Activated CD4-positive, alpha-beta memory T cell treated with anti-CD3 and anti-CD28 coated beads for 36 hours (primary cell): ENCODE data around the gene RPS6KA2. TPM values are rescaled to one million over a fixed set of nuclear protein-coding genes. Genes with fewer than 3 reads are reported as not detected.

ENCODE experiments used
- CTCF ChIA-PET: fragments of 350-600 bp; sonication (Branson Sonifier 250); formaldehyde crosslinking; loops from one replicate; lab custom pipeline; 2021; ENCODE audit warnings: antibody characterized with exemption, inconsistent platforms; lab: Charles Lee
- POLR2A ChIA-PET: fragments of 350-600 bp; sonication (Branson Sonifier 250); formaldehyde crosslinking; loops from one replicate; lab custom pipeline; 2021; ENCODE audit warnings: antibody characterized with exemption; lab: Charles Lee
- DNase-seq: peaks from one replicate; pipeline ENCODE4 v3.0.0-alpha.2; 2020
- H3K27ac Mint-ChIP-seq: one replicate; pipeline ENCODE4 v1.8.0; 2021; ENCODE audit warnings: mixed read lengths
- H3K27me3 Mint-ChIP-seq: one replicate; pipeline ENCODE4 v1.8.0; 2021; ENCODE audit warnings: mixed read lengths
- H3K36me3 Mint-ChIP-seq: one replicate; pipeline ENCODE4 v1.8.0; 2021; ENCODE audit warnings: mixed read lengths
- H3K4me1 Mint-ChIP-seq: one replicate; pipeline ENCODE4 v1.8.0; 2021; ENCODE audit warnings: low read depth, mixed read lengths
- H3K4me3 Mint-ChIP-seq: one replicate; pipeline ENCODE4 v1.8.0; 2021; ENCODE audit warnings: mild to moderate bottlenecking, mixed read lengths
- H3K9me3 Mint-ChIP-seq: one replicate; pipeline ENCODE4 v1.8.0; 2021; ENCODE audit warnings: mixed read lengths
- intact Hi-C: fragments of 100-400 bp; cut with micrococcal nuclease; formaldehyde crosslinking; loops from one replicate; pipeline ENCODE4 v1.15.1; 2023
- total RNA-seq, 2 experiments: library from RNA; stranded (reverse); gene quantifications; one replicate each; pipeline ENCODE4 v1.2.3, GENCODE V29; 2021

RPS6KA2 gene
- total RNA-seq, 2 experiments from 2014 or later = 7.7 to 7.9 TPM

- no peaks in the 10 kb centered on the region for H3K36me3 Mint-ChIP-seq
- ChIA-PET CTCF (no interaction called here), POLR2A (no interaction called here)
- H3K4me1 Mint-ChIP-seq = no peaks in the 10 kb centered on the region
- no peak for DNase-seq
- no peak overlapping the region for H3K27ac Mint-ChIP-seq
- H3K27me3 Mint-ChIP-seq = no peaks in the 10 kb centered on the region
- intact Hi-C loops = no loop called here
- no peak overlapping the region for H3K4me3 Mint-ChIP-seq
- H3K9me3 Mint-ChIP-seq = no peaks in the 10 kb centered on the region
Measured at GRCh38 chr6:166469426-166469961, 157.6 kb downstream of the RPS6KA2 start.

- ChIA-PET POLR2A (no interaction called here), CTCF (no interaction called here)
- intact Hi-C loops = no loop called here
- no peaks in the 10 kb centered on the region for H3K36me3 Mint-ChIP-seq
- H3K27ac Mint-ChIP-seq = no peak overlapping the region
- no peaks in the 10 kb centered on the region for H3K4me1 Mint-ChIP-seq
- DNase-seq = no peak
- H3K4me3 Mint-ChIP-seq = no peak overlapping the region
- no peaks in the 10 kb centered on the region for H3K27me3 Mint-ChIP-seq
- H3K9me3 Mint-ChIP-seq = no peaks in the 10 kb centered on the region
Measured at GRCh38 chr6:166467436-166468000, 159.5 kb downstream of the RPS6KA2 start.

- H3K4me3 Mint-ChIP-seq = no peak overlapping the region
- intact Hi-C loops = no loop called here
- H3K4me1 Mint-ChIP-seq = no peaks in the 10 kb centered on the region
- ChIA-PET CTCF (no interaction called here), POLR2A (no interaction called here)
- no peak for DNase-seq
- H3K36me3 Mint-ChIP-seq = no peaks in the 10 kb centered on the region
- no peaks in the 10 kb centered on the region for H3K9me3 Mint-ChIP-seq
- H3K27me3 Mint-ChIP-seq = no peaks in the 10 kb centered on the region
- no peak overlapping the region for H3K27ac Mint-ChIP-seq
Measured at GRCh38 chr6:166466178-166467122, 160.6 kb downstream of the RPS6KA2 start.

- Mint-ChIP-seq H3K27me3 (no peaks in the 10 kb centered on the region), H3K36me3 (no peaks in the 10 kb centered on the region), H3K27ac (no peak overlapping the region), H3K9me3 (no peaks in the 10 kb centered on the region), H3K4me3 (no peak overlapping the region), H3K4me1 (no peaks in the 10 kb centered on the region)
- ChIA-PET CTCF (no interaction called here), POLR2A (no interaction called here)
- DNase-seq = no peak
- intact Hi-C loops = no loop called here
Measured at GRCh38 chr6:166465671-166466087, 161.4 kb downstream of the RPS6KA2 start.

GRCh38 chr6:166465003-166465399 is 162.1 kb downstream of the RPS6KA2 start:
- Mint-ChIP-seq H3K4me1 (no peaks in the 10 kb centered on the region), H3K36me3 (no peaks in the 10 kb centered on the region), H3K9me3 (no peaks in the 10 kb centered on the region), H3K27me3 (no peaks in the 10 kb centered on the region), H3K4me3 (no peak overlapping the region), H3K27ac (no peak overlapping the region)
- DNase-seq = no peak
- ChIA-PET CTCF (no interaction called here), POLR2A (no interaction called here)
- intact Hi-C loops = no loop called here

GRCh38 chr6:166464068-166465002 is 162.7 kb downstream of the RPS6KA2 start:
- intact Hi-C loops = no loop called here
- H3K4me3 Mint-ChIP-seq = no peak overlapping the region
- POLR2A ChIA-PET = no interaction called here

GRCh38 chr6:166463359-166464067 is 163.5 kb downstream of the RPS6KA2 start:
- no peaks in the 10 kb centered on the region for H3K9me3 Mint-ChIP-seq
- no peak for DNase-seq
- no peak overlapping the region for H3K4me3 Mint-ChIP-seq
- POLR2A ChIA-PET = no interaction called here
- no peaks in the 10 kb centered on the region for H3K36me3 Mint-ChIP-seq
- CTCF ChIA-PET = no interaction called here
- H3K27ac Mint-ChIP-seq = no peak overlapping the region
- no peaks in the 10 kb centered on the region for H3K27me3 Mint-ChIP-seq
- no peaks in the 10 kb centered on the region for H3K4me1 Mint-ChIP-seq
- intact Hi-C loops = no loop called here

More at GRCh38 chr6:166464068-166465002, 162.7 kb downstream of the RPS6KA2 start:
- H3K4me1 Mint-ChIP-seq = no peaks in the 10 kb centered on the region
- no peaks in the 10 kb centered on the region for H3K36me3 Mint-ChIP-seq
- no peak overlapping the region for H3K27ac Mint-ChIP-seq
- no peaks in the 10 kb centered on the region for H3K27me3 Mint-ChIP-seq
- H3K9me3 Mint-ChIP-seq = no peaks in the 10 kb centered on the region
- DNase-seq = no peak
- CTCF ChIA-PET = no interaction called here

GRCh38 chr6:166462461-166463135 is 164.5 kb downstream of the RPS6KA2 start:
- intact Hi-C loops = no loop called here
- ChIA-PET CTCF (no interaction called here), POLR2A (no interaction called here)
- Mint-ChIP-seq H3K9me3 (peaks cover 4% of the 10 kb centered on the region), H3K4me1 (no peaks in the 10 kb centered on the region), H3K4me3 (no peak overlapping the region), H3K36me3 (peaks cover 5% of the 10 kb centered on the region), H3K27me3 (no peaks in the 10 kb centered on the region), H3K27ac (no peak overlapping the region)
- DNase-seq = no peak

GRCh38 chr6:166461821-166462460 is 165.1 kb downstream of the RPS6KA2 start:
- ChIA-PET CTCF (no interaction called here), POLR2A (no interaction called here)
- Mint-ChIP-seq H3K27ac (no peak overlapping the region), H3K4me3 (no peak overlapping the region), H3K9me3 (peaks cover 4% of the 10 kb centered on the region), H3K27me3 (no peaks in the 10 kb centered on the region), H3K36me3 (peaks cover 5% of the 10 kb centered on the region), H3K4me1 (no peaks in the 10 kb centered on the region)
- DNase-seq = no peak
- intact Hi-C loops = no loop called here

GRCh38 chr6:166460473-166461437 is 166.3 kb downstream of the RPS6KA2 start:
- no peak overlapping the region for H3K27ac Mint-ChIP-seq
- H3K27me3 Mint-ChIP-seq = no peaks in the 10 kb centered on the region
- ChIA-PET CTCF (no interaction called here), POLR2A (no interaction called here)
- intact Hi-C loops = no loop called here
- H3K4me3 Mint-ChIP-seq = no peak overlapping the region
- H3K4me1 Mint-ChIP-seq = peaks cover 2% of the 10 kb centered on the region
- peaks cover 4% of the 10 kb centered on the region for H3K9me3 Mint-ChIP-seq
- H3K36me3 Mint-ChIP-seq = peaks cover 5% of the 10 kb centered on the region
- DNase-seq = no peak
